ENCODE measurements around the gene NANOS2.
"Not testable (repeated sequence)": the region's sequence is repeated elsewhere in the genome, so short reads cannot be mapped to it uniquely, and the experiment has no call there.

Gene NANOS2

DNA sequence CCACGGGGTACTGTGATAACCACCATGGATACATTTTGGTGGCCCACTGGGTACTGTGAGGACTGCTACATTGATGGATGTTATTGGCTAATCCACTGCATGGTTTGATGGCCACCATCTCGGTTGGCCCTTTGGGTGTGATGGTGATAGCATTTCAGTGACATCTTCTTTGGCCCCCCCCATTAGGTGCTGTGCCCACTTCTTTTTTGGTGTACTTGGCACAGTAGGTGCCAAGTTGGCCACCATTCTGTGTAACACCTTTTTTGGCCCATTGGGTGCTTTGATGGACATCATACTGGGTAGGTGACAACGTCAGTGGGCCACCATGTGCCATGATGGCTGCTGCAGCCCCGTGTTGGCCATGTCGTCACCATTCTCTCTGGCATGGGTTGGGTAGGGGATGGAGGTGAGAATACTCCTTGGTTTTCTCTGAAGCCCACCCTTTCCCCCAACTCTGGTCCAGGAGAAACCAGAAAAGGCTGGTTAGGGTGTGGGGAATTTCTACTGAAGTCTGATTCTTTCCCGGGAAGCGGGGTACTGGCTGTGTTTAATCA lies 41.3 kb downstream of the NANOS2 start:
- no peak for DNase-seq

DNA sequence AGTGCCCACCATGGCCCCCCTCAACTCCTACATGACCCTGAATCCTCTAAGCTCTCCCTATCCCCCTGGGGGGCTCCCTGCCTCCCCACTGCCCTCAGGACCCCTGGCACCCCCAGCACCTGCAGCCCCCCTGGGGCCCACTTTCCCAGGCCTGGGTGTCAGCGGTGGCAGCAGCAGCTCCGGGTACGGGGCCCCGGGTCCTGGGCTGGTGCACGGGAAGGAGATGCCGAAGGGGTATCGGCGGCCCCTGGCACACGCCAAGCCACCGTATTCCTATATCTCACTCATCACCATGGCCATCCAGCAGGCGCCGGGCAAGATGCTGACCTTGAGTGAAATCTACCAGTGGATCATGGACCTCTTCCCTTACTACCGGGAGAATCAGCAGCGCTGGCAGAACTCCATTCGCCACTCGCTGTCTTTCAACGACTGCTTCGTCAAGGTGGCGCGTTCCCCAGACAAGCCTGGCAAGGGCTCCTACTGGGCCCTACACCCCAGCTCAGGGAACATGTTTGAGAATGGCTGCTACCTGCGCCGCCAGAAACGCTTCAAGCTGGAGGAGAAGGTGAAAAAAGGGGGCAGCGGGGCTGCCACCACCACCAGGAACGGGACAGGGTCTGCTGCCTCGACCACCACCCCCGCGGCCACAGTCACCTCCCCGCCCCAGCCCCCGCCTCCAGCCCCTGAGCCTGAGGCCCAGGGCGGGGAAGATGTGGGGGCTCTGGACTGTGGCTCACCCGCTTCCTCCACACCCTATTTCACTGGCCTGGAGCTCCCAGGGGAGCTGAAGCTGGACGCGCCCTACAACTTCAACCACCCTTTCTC lies 42.3 kb downstream of the NANOS2 start:
- DNase-seq, result no peak

DNA sequence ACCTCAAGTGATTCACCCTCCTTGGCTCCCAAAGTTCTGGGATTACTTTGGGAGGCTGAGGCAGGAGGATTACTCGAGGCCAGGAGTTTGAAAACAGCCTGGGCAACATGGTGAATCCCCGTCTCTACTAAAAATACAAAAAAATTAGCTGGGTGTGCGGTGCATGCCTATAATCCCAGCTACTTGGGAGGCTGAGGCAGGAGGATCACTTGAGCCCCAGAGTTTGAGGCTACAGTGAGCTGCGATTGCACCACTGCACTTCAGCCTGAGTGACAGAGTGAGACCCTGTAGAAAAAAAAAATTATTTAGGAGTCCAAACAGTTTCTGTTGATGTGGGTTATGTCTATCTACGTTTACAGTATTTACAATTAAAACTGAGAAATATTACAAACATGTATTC lies 43.8 kb downstream of the NANOS2 start:
- no peak for DNase-seq

DNA sequence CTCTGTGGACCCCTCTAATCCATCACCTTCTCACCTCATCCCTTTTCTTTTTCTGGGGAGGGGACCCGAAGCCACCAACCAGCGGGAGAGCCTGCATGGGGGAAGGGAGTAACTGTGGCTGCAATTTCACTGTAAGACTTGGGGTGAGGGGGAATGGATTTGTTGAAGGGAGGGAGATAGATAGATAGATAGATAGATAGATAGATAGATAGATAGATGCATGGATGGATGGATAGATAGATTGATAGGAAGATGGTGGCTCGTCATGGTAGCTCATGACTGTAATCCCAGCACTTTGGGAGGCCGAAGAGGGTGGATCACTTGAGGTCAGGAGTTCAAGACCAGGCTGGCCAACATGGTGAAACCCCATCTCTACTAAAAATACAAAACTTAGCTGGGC lies 47.3 kb downstream of the NANOS2 start:
- DNase-seq, result not testable (repeated sequence)

DNA sequence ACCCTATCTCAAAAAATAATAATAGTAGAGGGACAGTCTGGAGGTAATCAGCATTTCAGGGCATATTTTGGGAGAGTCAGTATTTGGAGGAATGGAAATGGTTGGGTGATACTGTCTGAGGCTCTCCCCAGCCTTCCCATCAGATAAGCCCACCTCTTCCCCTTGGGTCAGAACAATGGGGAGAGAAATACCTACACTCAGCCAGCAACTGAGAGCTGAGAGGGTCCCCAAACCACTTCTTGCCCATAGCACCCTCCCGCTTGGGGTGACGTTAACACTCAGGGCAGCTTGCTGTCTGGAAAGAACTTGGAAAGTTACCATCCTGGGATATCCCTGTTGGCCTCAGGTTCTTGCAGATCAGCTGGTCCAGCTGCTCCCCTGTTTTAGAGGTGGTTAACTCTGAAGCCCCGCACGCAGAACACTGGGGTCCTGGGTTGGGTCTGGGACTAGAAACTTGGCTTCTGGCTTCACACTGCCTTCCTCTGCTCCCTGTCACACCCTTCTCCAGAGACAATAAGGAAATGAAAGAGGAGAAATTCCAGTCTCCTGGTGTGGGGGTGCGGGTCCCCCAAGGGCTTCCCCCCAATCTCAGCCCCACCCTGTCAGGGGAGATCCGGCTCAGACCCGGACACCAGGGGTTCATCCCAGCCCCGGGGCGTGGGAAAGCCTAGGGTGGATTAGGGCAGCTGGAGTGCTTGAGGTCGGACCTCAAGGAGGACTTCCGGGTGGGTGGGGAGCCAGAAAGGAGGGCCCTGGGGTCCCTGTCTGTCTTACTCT lies 48.0 kb downstream of the NANOS2 start:
- DNase-seq, result no peak

DNA sequence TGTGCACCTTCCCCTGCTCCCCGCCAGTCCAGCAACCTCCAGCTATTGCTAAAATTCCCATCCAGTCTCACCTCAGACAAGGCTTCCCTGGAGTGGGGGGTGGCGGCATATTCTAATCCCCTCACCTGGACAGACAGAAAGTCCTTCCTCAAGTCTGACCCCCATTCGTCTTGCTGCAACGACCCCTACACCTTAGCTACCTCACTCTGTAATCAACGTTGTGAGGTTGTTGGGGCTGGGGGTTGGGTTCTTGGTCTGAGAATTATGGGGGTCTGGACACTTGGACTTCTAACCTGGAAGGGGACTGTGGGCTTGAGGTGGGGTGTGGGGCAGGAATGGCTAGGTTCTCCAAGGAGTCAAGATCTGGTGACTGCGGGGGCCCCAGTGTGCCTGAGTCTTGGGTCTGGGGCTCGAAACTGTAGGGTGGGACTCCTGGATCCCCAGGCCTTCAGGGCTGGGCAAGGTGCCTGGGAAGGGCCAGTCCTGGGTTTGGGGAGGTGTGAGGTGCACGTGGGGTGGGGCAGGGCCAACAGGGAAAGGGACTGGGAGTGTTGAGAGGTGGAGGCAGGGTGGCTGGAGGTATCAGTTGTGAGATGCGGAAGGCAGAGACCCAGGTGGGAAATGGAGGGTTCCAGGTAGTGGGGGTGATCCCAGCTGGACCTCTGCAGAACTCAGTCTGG lies 49.2 kb downstream of the NANOS2 start:
- DNase-seq, result no peak

DNA sequence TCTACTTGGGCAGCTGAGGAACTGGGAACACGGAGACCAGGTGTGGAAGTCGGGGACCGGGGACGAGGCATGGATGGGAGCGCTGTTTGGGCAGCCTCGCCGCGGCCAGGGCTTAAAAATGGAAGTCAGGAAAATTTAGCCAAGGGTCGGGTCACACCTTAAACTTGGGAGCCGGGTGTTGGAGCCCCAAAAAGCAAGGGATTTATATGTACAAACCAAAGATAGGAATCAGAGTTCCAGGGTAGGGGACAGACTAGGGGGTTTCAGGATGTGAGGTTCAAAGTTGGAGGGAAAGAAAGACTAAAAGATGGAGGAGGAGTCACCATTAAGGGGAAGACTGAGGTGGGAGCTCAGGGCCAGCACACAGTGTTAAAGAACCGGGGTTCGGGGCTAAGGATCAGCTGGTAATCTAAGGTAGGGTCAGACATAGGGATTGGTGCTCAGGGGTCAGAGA lies 49.9 kb downstream of the NANOS2 start:
- no peak for DNase-seq

DNA sequence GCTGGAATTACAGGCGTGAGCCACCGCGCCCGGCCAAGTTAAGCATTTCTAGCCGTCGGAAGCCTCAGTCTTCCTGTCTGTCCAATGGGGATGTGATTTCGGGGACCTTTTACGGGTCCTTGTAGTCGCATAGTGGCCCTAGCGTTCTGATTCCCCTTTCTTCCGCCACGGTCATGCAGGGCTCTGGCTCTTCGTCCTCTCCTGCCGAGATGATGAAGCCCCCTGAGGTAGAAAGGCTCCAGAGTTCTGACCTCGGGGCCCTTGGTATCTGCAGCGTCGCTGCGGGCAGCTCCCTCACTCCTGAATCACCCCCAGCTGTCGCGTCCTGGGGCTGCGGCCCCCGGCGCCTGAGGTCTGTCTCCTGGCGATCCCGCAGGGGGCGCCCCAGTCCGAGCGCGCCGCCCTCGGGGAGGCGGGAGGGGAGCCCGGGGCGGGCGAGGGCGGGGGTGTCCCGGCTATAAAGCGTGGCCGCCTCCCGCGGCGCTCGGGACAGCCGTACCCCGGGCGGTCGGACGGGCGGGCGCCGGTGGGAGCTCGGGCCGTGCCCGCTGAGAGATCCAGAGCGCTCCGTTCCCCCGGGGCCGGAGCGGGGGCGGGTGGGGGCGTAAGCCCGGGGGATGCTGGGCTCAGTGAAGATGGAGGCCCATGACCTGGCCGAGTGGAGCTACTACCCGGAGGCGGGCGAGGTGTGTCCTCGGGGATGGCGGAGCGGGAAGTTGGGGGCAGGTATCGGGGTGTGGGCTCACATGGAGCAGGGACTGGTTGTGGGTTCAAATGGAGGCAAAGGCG lies 50.5 kb downstream of the NANOS2 start, which contains the start of gene FOXA3:
TSS of gene FOXA3 (plus strand) at position 487 of the 789 bp plus-strand sequence. CDS start at position 618, 131 bp downstream.
- DNase-seq, result peak; percentile 77

DNA sequence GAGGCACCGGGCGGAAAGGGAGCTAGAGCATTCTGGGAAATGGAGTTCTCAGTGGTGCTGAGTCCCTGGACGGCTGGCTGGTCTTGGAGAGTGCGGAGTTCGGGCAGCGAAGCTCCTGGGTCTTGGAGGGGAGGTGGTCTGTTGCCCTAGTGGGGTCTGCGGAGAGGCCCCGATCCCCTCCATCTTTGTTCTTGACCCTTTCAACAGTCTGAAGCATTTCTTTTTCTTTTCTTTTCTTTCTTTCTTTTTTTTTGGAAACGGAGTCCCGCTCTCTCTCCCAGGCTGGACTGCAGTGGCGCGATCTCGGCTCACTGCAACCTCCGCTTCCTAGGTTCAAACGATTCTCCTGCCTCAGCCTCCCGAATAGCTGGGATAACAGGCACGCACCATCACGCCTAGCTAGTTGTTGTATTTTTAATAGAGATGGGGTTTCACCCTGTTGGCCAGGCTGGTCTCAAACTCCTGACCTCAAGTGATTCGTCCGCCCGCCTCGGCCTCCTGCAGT lies 51.2 kb downstream of the NANOS2 start:
- DNase-seq, result no peak
